Heart left ventricle (tissue), 16 donors: ENCODE measurements around the gene CNDP2. TPM values are rescaled to one million over a fixed set of nuclear protein-coding genes. Genes with fewer than 3 reads are reported as not detected.

Source experiments
- ATAC-seq, 4 donors: fragments of 200-7000 bp; cut with Tn5 transposase; one replicate each; pipeline ENCODE4 v1.9.1; 2020 to 2022; ENCODE audit warnings: moderate library complexity in 4 of 4, mild to moderate bottlenecking in 3 of 4, moderate number of reproducible peaks in 1 of 4
- DNase-seq, 5 donors: peaks; one replicate each; pipeline ENCODE4 v3.0.0-alpha.2; 2020
- H3K27ac ChIP-seq, 12 donors: fragments of 200-600 bp; sonication (generic) in 4 of 12; one replicate each; pipeline versions ENCODE4 v1.5.0 to v1.8.0; 2016 to 2022; ENCODE audit warnings: mild to moderate bottlenecking in 2 of 12
- H3K27me3 ChIP-seq, 9 donors: fragments of 200-600 bp; sonication (generic) in 2 of 9; one replicate each; pipeline versions ENCODE4 v1.5.1 to v1.8.0; 2016 to 2022; ENCODE audit warnings: mild to moderate bottlenecking in 3 of 9
- H3K36me3 ChIP-seq, 9 donors: fragments of 200-600 bp; sonication (generic) in 2 of 9; one replicate each; pipeline versions ENCODE4 v1.5.0 to v1.8.0; 2018 to 2022; ENCODE audit warnings: mild to moderate bottlenecking in 2 of 9
- H3K4me1 ChIP-seq, 12 donors: fragments of 200-600 bp; sonication (generic) in 4 of 12; one replicate each; pipeline versions ENCODE4 v1.5.0 to v1.8.0; 2016 to 2022; ENCODE audit warnings: mild to moderate bottlenecking in 3 of 12
- H3K4me3 ChIP-seq, 12 donors: fragments of 200-600 bp; sonication (generic) in 4 of 12; one replicate each; pipeline versions ENCODE4 v1.5.0 to v1.8.0; 2017 to 2022; ENCODE audit warnings: mild to moderate bottlenecking in 9 of 12, moderate library complexity in 4 of 12
- H3K9me3 ChIP-seq, 12 donors: fragments of 200-600 bp; sonication (generic) in 4 of 12; one replicate each; pipeline versions ENCODE4 v1.5.0 to v1.8.0; 2016 to 2022; ENCODE audit warnings: mild to moderate bottlenecking in 1 of 12
- CTCF ChIP-seq, 12 donors: fragments of 200-600 bp; sonication (generic) in 4 of 12; IDR thresholded peaks; one replicate each; pipeline versions ENCODE4 v1.5.0 to v1.8.0; 2018 to 2022; ENCODE audit warnings: antibody characterized with exemption in 12 of 12, mild to moderate bottlenecking in 5 of 12
- POLR2A ChIP-seq, 2 donors: fragments of 450-650 bp; IDR thresholded peaks; one replicate each; pipeline ENCODE4 v1.6.1; 2017; ENCODE audit warnings: antibody characterized with exemption in 2 of 2, mild to moderate bottlenecking in 2 of 2, moderate library complexity in 2 of 2
- WGBS, 4 donors: extraction: QIAGEN DNeasy Blood & Tissue Kit in 2 of 4; methylation state at CpG; one replicate each; pipeline versions ENCODE4 v1.1.5 to v1.1.7; 2013 to 2018; 5-methylcytosine and 5-hydroxymethylcytosine counted together
- intact Hi-C, 10 donors: fragments of 100-400 bp; cut with DNase I; formaldehyde crosslinking; loops; one replicate each; pipeline versions ENCODE4 v1.11.1 to v1.14.2; 2022
- polyA plus RNA-seq, 2 donors: library from polyadenylated mRNA; stranded (reverse); fragments of 200-250 nt; gene quantifications; one replicate each; pipeline ENCODE4 v1.2.3, GENCODE V29; 2013
- total RNA-seq, 9 donors: library from RNA; depleted of rRNA in 2 of 9; stranded (reverse); fragments of >200 nt in 2 of 9; fragmentation: NEBNext Ultra II Directional in 3 of 9; extraction: Animal tissue kit (Norgen Biotek cat#: 25700) in 3 of 9; gene quantifications; one replicate each; pipeline versions ENCODE4 v1.1.0 to v1.2.4, GENCODE V29; 2016 to 2023
- donor health status: ischemic (EF 13 %, LVEDD 7.1; RV severe dilation, severe dysfunction).
- donor health status: healthy with polysubstance abuse.
- donor health status: DM: no; HTN: yes; CAD: no.
- donor health status: DM: no; HTN: no; CAD: no.
- donor health status: ischemic (EF 25% LVEDD 6.9; RV normal size, moderate dysfunction).
- donor health status: ischemic (EF 25% LVEDD 5.7; RV mildly dilated, moderate dysfunction).
- donor health status: healthy.
- donor health status: DM: yes; HTN: yes; CAD: no.
- donor health status: ischemic (EF 35%, LVEDD 5.7; RV mildly dilated, moderate dysfunction).
- donor health status: nonischemic (EF 11% LVEDD 7.7; RV severe dilation, severe dysfunction).
- donor health status: DM: yes; HTN: yes; CAD: no.
- donor health status: PGD.
- donor health status: ischemic (EF 29% LVEDD 5.4; RV normal size, mild dysfunction).
- donor health status: nonischemic (EF 23%, LVEDD 6.1; RV moderate dilation, normal function).

CNDP2 gene
- total and polyA plus RNA-seq, 11 donors, result 38.3 to 162 (median 76.3) TPM

DNA sequence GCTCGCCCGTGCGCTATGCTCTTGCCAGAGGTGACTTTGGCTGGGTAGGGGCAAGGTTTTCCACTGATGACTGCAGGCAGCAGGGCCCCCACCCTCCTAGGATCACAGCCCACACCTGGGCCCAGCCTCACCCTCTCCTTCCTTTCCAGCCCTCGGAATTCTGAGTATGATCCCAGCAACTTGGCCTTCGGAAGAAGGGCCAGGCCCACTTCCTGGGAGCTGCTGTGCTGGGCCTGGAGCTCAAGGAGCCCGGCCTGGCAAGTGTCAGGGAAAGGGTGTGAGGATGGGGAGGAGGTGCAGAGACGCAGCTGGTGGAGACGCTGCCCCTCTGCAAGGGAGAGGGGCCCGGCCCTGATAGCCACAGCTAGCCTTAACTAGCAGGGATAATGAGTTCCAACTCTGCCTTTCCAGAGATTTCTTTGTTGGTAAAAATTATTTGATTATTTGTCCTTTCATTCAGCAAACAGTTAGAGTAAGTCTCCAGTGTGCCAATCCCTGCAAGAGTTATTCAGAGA lies 36.4 kb downstream of the CNDP2 start:
- no peak for ATAC-seq
- Histone ChIP-seq H3K27me3 (no peaks in the 10 kb centered on the region), H3K4me1 (no peaks in the 10 kb centered on the region), H3K36me3 (no peaks in the 10 kb centered on the region), H3K4me3 (no peak overlapping the region), H3K27ac (no peak overlapping the region), H3K9me3 (peaks cover 0 to 6% (median 0%) of the 10 kb centered on the region in 12 donors)
- intact Hi-C loops, result no loop called here
- WGBS, 4 donors, result 58 to 69% (median 64%) methylated on average over 9 of the region's 9 CpGs
- no peak for DNase-seq
- TF ChIP-seq CTCF (IDR thresholded peaks at IDR 0.05) (no peak), POLR2A (IDR thresholded peaks at IDR 0.05) (no peak)

DNA sequence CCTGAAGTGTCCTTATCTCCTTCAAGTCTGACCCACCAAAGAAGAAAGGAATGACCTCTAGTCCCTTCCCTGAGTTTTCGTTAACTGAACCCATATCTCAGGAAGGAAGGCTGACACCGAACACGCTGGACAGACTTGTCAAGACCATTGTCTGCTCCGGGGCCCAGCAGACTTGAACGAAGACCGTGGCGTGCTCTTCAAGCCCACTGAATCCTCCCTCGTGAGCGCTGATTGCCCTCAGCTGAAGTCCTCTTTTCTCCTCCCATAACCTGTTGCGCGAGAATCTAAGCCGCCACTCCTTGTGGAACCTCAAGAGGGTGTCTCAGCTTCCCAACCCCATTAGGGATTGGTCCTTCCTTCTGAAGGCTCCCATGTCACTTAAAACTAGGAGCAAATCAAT lies 37.5 kb downstream of the CNDP2 start:
- H3K4me1 ChIP-seq, result no peaks in the 10 kb centered on the region
- ATAC-seq (no peak), DNase-seq (no peak)
- H3K27me3 ChIP-seq, result no peaks in the 10 kb centered on the region
- H3K36me3 ChIP-seq, result no peaks in the 10 kb centered on the region
- no peak overlapping the region for H3K4me3 ChIP-seq
- WGBS, 4 donors, result 94 to 96% (median 95%) methylated on average over 12 of the region's 12 CpGs
- intact Hi-C loops, result no loop called here
- peaks cover 0 to 6% (median 0%) of the 10 kb centered on the region in 12 donors for H3K9me3 ChIP-seq
- H3K27ac ChIP-seq, result no peak overlapping the region
- TF ChIP-seq CTCF (IDR thresholded peaks at IDR 0.05), result no peak
- no peak for TF ChIP-seq POLR2A (IDR thresholded peaks at IDR 0.05)

GRCh38 chr18:74534150-74534969 lies 38.2 kb downstream of the CNDP2 start, which contains the start of gene CNDP1:
CNDP1 (plus strand) TSS chr18:74534500; CDS start chr18:74534668, 168 bp downstream.
- Histone ChIP-seq H3K36me3 (no peaks in the 10 kb centered on the region), H3K4me3 (no peak within 1 kb of the TSS), H3K27me3 (no peaks in the 10 kb centered on the region), H3K9me3 (peaks cover 0 to 6% (median 0%) of the 10 kb centered on the region in 12 donors), H3K27ac (no peak within 1 kb of the TSS), H3K4me1 (no peaks in the 10 kb centered on the region)
- 88 to 91% (median 90%) methylated on average over 17 to 21 of the region's 21 CpGs for WGBS, 4 donors
- intact Hi-C loops, result no loop called here
- ATAC-seq (peak in 1 of 4 donors; percentile 39), DNase-seq (no peak)
- TF ChIP-seq CTCF (IDR thresholded peaks at IDR 0.05), result no peak
- no peak for TF ChIP-seq POLR2A (IDR thresholded peaks at IDR 0.05)

GRCh38 chr18:74534981-74535649 lies 39.0 kb downstream of the CNDP2 start:
- 89 to 95% (median 93%) methylated on average over 9 of the region's 9 CpGs for WGBS, 4 donors

More at GRCh38 chr18:74534981-74535649, 39.0 kb downstream of the CNDP2 start:
- H3K36me3 ChIP-seq, result no peaks in the 10 kb centered on the region
- H3K27ac ChIP-seq, result no peak overlapping the region
- intact Hi-C loops, result no loop called here
- H3K9me3 ChIP-seq, result peaks cover 0 to 6% (median 0%) of the 10 kb centered on the region in 12 donors
- H3K4me3 ChIP-seq, result no peak overlapping the region
- no peaks in the 10 kb centered on the region for H3K4me1 ChIP-seq
- DNase-seq (no peak), ATAC-seq (no peak)
- TF ChIP-seq CTCF (IDR thresholded peaks at IDR 0.05), result no peak
- H3K27me3 ChIP-seq, result no peaks in the 10 kb centered on the region
